K562 (cell line): ENCODE measurements around the gene ZFYVE21. TPM values are rescaled to one million over a fixed set of nuclear protein-coding genes. Genes with fewer than 3 reads are reported as not detected.

Experiments
- ATAC-seq: fragments of 200-7000 bp; cut with Tn5 transposase; 3 replicates; pipeline ENCODE4 v1.9.1; 2020; ENCODE audit warnings: moderate library complexity
- BruUV-seq: library from RNA; stranded (reverse); fragments of 400-500 nt; replicated peaks from 2 replicates; lab custom pipeline; 2021; lab: Mats Ljungman, UMichigan
- CTCF ChIA-PET: fragments of 300-600 bp; formaldehyde crosslinking; extraction: SDS; loops from one replicate; lab custom pipeline; 2021; ENCODE audit warnings: low intra/inter-chr PET ratio; lab: Yijun Ruan, JAX
- POLR2A ChIA-PET: fragments of 300-600, 350-650 bp; sonication (Branson Sonifier 250); formaldehyde crosslinking; extraction: SDS; loops from one replicate; lab custom pipeline; 2021; ENCODE audit warnings: antibody characterized with exemption, inconsistent platforms; lab: Yijun Ruan, JAX
- DNase-seq, 4 experiments: peaks; one replicate each; pipeline versions ENCODE4 v3.0.0 to v3.0.0-alpha.2; 2011 to 2018; ENCODE audit warnings: low spot score in 3 of 4, mixed read lengths in 3 of 4; ENCODE audit errors: extremely low read depth in 1 of 4
- FAIRE-seq: peaks from 2 replicates; lab custom pipeline; 2011; peaks lifted over from hg19 to GRCh38; lab: Jason Lieb, UNC
- H2AFZ ChIP-seq: 2 replicates; pipeline ENCODE4 v1.6.0; 2011; ENCODE audit warnings: low read depth, low read length, control low read depth, inconsistent platforms
- H3K27ac ChIP-seq: fragments of 200-600 bp; 3 replicates; pipeline ENCODE4 v1.8.0; 2011; ENCODE audit warnings: low read depth, mild to moderate bottlenecking, control low read depth, inconsistent platforms, low read length, moderate library complexity, mixed read lengths; ENCODE audit errors: extremely low read depth
- H3K27me3 ChIP-seq, 2 experiments: fragments of 300-600 bp in 1 of 2; 2 replicates in 1 of 2; 3 replicates in 1 of 2; pipeline versions ENCODE4 v1.6.0 to v1.8.0; 2011; ENCODE audit warnings: inconsistent platforms in 2 of 2, low read length in 2 of 2, mild to moderate bottlenecking in 1 of 2, mixed read lengths in 1 of 2, moderate library complexity in 1 of 2; ENCODE audit not compliant: control insufficient read depth in 2 of 2, insufficient read depth in 2 of 2
- H3K36me3 ChIP-seq: fragments of 300-600 bp; 3 replicates; pipeline ENCODE4 v1.8.0; 2011; ENCODE audit warnings: mild to moderate bottlenecking, low read length, inconsistent platforms; ENCODE audit not compliant: control insufficient read depth, insufficient read depth
- H3K4me1 ChIP-seq, 2 experiments: fragments of 200-600 bp in 1 of 2; replicated peaks in 1 of 2; 2 replicates in 1 of 2; 3 replicates in 1 of 2; pipeline versions ENCODE4 v1.5.1 to v1.8.0; 2011; ENCODE audit warnings: inconsistent platforms in 2 of 2, low read length in 2 of 2, mild to moderate bottlenecking in 1 of 2, mixed read lengths in 1 of 2, moderate library complexity in 1 of 2; ENCODE audit not compliant: control insufficient read depth in 2 of 2, insufficient read depth in 2 of 2
- H3K4me2 ChIP-seq: 2 replicates; pipeline ENCODE4 v1.6.1; 2011; ENCODE audit warnings: low read length, control low read depth, inconsistent platforms, mixed read lengths; ENCODE audit not compliant: insufficient read depth
- H3K4me3 ChIP-seq: fragments of 200-600 bp; sonication (generic), shearing (Covaris generic); 2 replicates; pipeline ENCODE4 v1.5.1; 2016; ENCODE audit warnings: control low read depth, inconsistent platforms
- H3K79me2 ChIP-seq: fragments of 200-600 bp; 3 replicates; pipeline ENCODE4 v1.8.0; 2011; ENCODE audit warnings: low read length, inconsistent platforms; ENCODE audit not compliant: control insufficient read depth, insufficient read depth
- H3K9ac ChIP-seq, 2 experiments: 2 replicates each; pipeline versions ENCODE4 v1.6.0 to v1.6.1; 2011; ENCODE audit warnings: low read depth in 2 of 2, low read length in 2 of 2, control low read depth in 1 of 2, inconsistent platforms in 1 of 2, mild to moderate bottlenecking in 1 of 2, mixed read lengths in 1 of 2; ENCODE audit not compliant: insufficient read depth in 1 of 2
- H3K9me1 ChIP-seq: one replicate; pipeline ENCODE4 v1.6.0; 2011; ENCODE audit warnings: inconsistent platforms, mild to moderate bottlenecking, low read length, moderate library complexity; ENCODE audit not compliant: control insufficient read depth, insufficient read depth
- H3K9me3 ChIP-seq: replicated peaks from 2 replicates; pipeline ENCODE4 v1.5.1; 2011; ENCODE audit warnings: low read depth, low read length, inconsistent platforms; ENCODE audit not compliant: control insufficient read depth, insufficient read depth
- H4K20me1 ChIP-seq: replicated peaks from 2 replicates; pipeline ENCODE4 v1.6.1; 2011; ENCODE audit warnings: low read length, inconsistent platforms, mixed read lengths; ENCODE audit not compliant: control insufficient read depth, insufficient read depth
- BRD9 ChIP-seq: fragments of 450-650 bp; IDR thresholded peaks from 2 replicates; pipeline ENCODE4 v1.6.1; 2018; ENCODE audit warnings: low read depth; ENCODE audit not compliant: partially characterized antibody
- BRF2 ChIP-seq: IDR thresholded peaks from 3 replicates; pipeline ENCODE4 v1.6.1; 2011; ENCODE audit warnings: borderline replicate concordance, mild to moderate bottlenecking; ENCODE audit not compliant: insufficient read length, insufficient read depth
- CC2D1A ChIP-seq: fragments of 450-650 bp; IDR thresholded peaks from 2 replicates; pipeline ENCODE4 v1.6.1; 2017; ENCODE audit warnings: mild to moderate bottlenecking
- HCFC1 ChIP-seq: IDR thresholded peaks from 2 replicates; pipeline ENCODE4 v1.6.1; 2012; ENCODE audit warnings: low read depth, low read length, improper control_type of control experiment
- HDAC1 ChIP-seq, 2 experiments: fragments of 450-650 bp; IDR thresholded peaks; 2 replicates each; pipeline ENCODE4 v1.6.1; 2016 to 2017; ENCODE audit warnings: inconsistent platforms in 1 of 2, mild to moderate bottlenecking in 1 of 2, moderate library complexity in 1 of 2
- HMBOX1 ChIP-seq: sonication (generic); IDR thresholded peaks from 2 replicates; pipeline ENCODE4 v1.6.1; 2016
- PCBP2 ChIP-seq: fragments of 200-400 bp; formaldehyde crosslinking; IDR thresholded peaks from 2 replicates; pipeline ENCODE4 v1.6.1; 2018; ENCODE audit warnings: low read length, low read depth, mild to moderate bottlenecking, moderate library complexity; ENCODE audit not compliant: poor library complexity, severe bottlenecking
- RFX5 ChIP-seq: IDR thresholded peaks from 2 replicates; pipeline ENCODE4 v1.6.1; 2011; ENCODE audit warnings: low read depth, mild to moderate bottlenecking, improper control_type of control experiment, low read length
- SIN3B ChIP-seq: fragments of 450-650 bp; IDR thresholded peaks from 2 replicates; pipeline ENCODE4 v1.6.1; 2017; ENCODE audit warnings: low read depth, mild to moderate bottlenecking, moderate library complexity
- SMAD2 ChIP-seq: fragments of 150-350 bp; IDR thresholded peaks from 2 replicates; pipeline ENCODE4 v1.6.1; 2014; ENCODE audit warnings: low read depth, mild to moderate bottlenecking, low read length
- XRCC3 ChIP-seq: fragments of 450-650 bp; IDR thresholded peaks from 2 replicates; pipeline ENCODE4 v1.6.1; 2017; ENCODE audit warnings: mild to moderate bottlenecking, moderate library complexity
- ZNF24 ChIP-seq: fragments of 450-650 bp; IDR thresholded peaks from 2 replicates; pipeline ENCODE4 v1.6.1; 2016
- ZNF347 ChIP-seq: fragments of 450-650 bp; formaldehyde crosslinking; IDR thresholded peaks from 2 replicates; pipeline ENCODE4 v1.4.0; 2020; ENCODE audit warnings: low read depth, mild to moderate bottlenecking, moderate library complexity
- ZNF511 ChIP-seq: sonication (generic); formaldehyde crosslinking; IDR thresholded peaks from 2 replicates; pipeline ENCODE4 v1.8.0; 2022; ENCODE audit warnings: mild to moderate bottlenecking, missing genetic modification reagents
- ZNF740 ChIP-seq, 3 experiments: fragments of 200-800 bp in 1 of 3; sonication (Bioruptor generic) in 1 of 3; sonication (generic) in 1 of 3; formaldehyde crosslinking in 1 of 3; IDR thresholded peaks; 2 replicates each; pipeline versions ENCODE4 v1.6.1 to v1.8.0; 2016 to 2022; ENCODE audit warnings: mild to moderate bottlenecking in 2 of 3, missing compliant biosample characterization in 2 of 3, missing genetic modification characterization in 2 of 3, missing genetic modification reagents in 1 of 3
- ZNF785 ChIP-seq: fragments of 250-450 bp; sonication (Bioruptor Pico); IDR thresholded peaks from 2 replicates; pipeline ENCODE4 v1.4.0; 2020; ENCODE audit warnings: mild to moderate bottlenecking
- WGBS: fragments of 100-300 bp; shearing (Covaris generic); methylation state at CpG from one replicate; pipeline ENCODE4 v1.1.6; 2016; ENCODE audit warnings: low coverage, mixed read lengths; ENCODE audit not compliant: insufficient coverage; ENCODE audit errors: missing lambda C conversion rate; 5-methylcytosine and 5-hydroxymethylcytosine counted together
- in situ Hi-C: fragments of 300-500 bp; cut with MboI; formaldehyde crosslinking; loops from 4 replicates; pipeline ENCODE4 v1.15.0; 2018; ENCODE audit warnings: inconsistent platforms, mixed read lengths
- intact Hi-C: fragments of 100-400 bp; cut with micrococcal nuclease; formaldehyde crosslinking; loops from 2 replicates; pipeline ENCODE4 v1.14.2; 2022
- polyA plus RNA-seq, 8 experiments: library from polyadenylated mRNA; depleted of rRNA in 4 of 8; stranded (reverse) in 5 of 8; unstranded in 3 of 8; fragments of >200 nt; fragmentation: Nextera tagmentation in 2 of 8; fragmentation: Illumina TruSeq in 1 of 8; extraction: Ambion mirVana in 2 of 8; extraction: Trizol in 1 of 8; gene quantifications; 2 replicates each; pipeline versions ENCODE4 v1.2.1 to v1.2.3, GENCODE V29; 2011 to 2014; ENCODE audit warnings: inconsistent platforms in 1 of 8, missing spikeins in 1 of 8
- total RNA-seq, 7 experiments: library from RNA; depleted of rRNA in 6 of 7; stranded (reverse); fragments of >200 nt in 6 of 7; fragmentation: Illumina TruSeq in 2 of 7; extraction: Trizol in 2 of 7; gene quantifications; 2 replicates each; pipeline versions ENCODE4 v1.2.1 to v1.2.3, GENCODE V29; 2011 to 2021; ENCODE audit warnings: low replicate concordance in 1 of 7

ZFYVE21 gene
- total and polyA plus RNA-seq, 9 of the 15 experiments (the other 6 are each of a cell fraction or from before 2014, with no cell fraction given) = 0.90 to 23.1 (median 15.6) TPM

- TF ChIP-seq HMBOX1 = no peak
- TF ChIP-seq HCFC1 = no peak
- TF ChIP-seq ZNF511 (CRISPR knock-in tag) = no peak
Measured at GRCh38 chr14:103738166-103738565, 22.6 kb downstream of the ZFYVE21 start (continued).

GRCh38 chr14:103738701-103739451 is 23.3 kb downstream of the ZFYVE21 start:
- ATAC-seq (no peak), DNase-seq (no peak), FAIRE-seq (no peak)
- 27% methylated on average over 28 of the region's 34 CpGs for WGBS
- CTCF ChIA-PET = no interaction called here
- intact Hi-C loops = no loop called here
- no peak overlapping the region; a peak in 1 of 4 replicates for H3K9ac ChIP-seq
- POLR2A ChIA-PET = interaction anchor here (0.6 to 1.6 kb wide), 2 partner anchors 14 to 16 kb away, joined by 3 read pairs; no protein-coding TSS in a partner anchor
- in situ Hi-C loops = no loop called here
- peaks cover 0 to 19% of the 10 kb centered on the region in 2 experiments; a peak in 2 of 5 replicates for H3K27me3 ChIP-seq
- no peak overlapping the region for H3K4me2 ChIP-seq
- BruUV-seq = no TSS peak
- no peaks in the 10 kb centered on the region for H3K9me3 ChIP-seq
- H3K9me1 ChIP-seq = no peaks in the 10 kb centered on the region
- peaks cover 2% of the 10 kb centered on the region; the same call in 1 of the 3 replicates for H3K36me3 ChIP-seq
- H2AFZ ChIP-seq = no peak overlapping the region
- H4K20me1 ChIP-seq = no peaks in the 10 kb centered on the region
- no peak overlapping the region for H3K4me3 ChIP-seq
- peaks cover 0 to 10% of the 10 kb centered on the region in 2 experiments; a peak in 3 of 5 replicates for H3K4me1 ChIP-seq
- no peak overlapping the region for H3K27ac ChIP-seq
- no peaks in the 10 kb centered on the region for H3K79me2 ChIP-seq
- TF ChIP-seq ZNF785 = no peak
- no peak for TF ChIP-seq XRCC3
- TF ChIP-seq PCBP2 = no peak
- TF ChIP-seq RFX5 = no peak
- TF ChIP-seq ZNF740 (CRISPR knock-in tag; IDR thresholded peaks at IDR 0.05) = no peak
- no peak for TF ChIP-seq ZNF740 (tag; IDR thresholded peaks at IDR 0.05)
- TF ChIP-seq CC2D1A = no peak
- no peak for TF ChIP-seq BRD9
- TF ChIP-seq ZNF24 = no peak
- TF ChIP-seq SIN3B = no peak
- TF ChIP-seq HDAC1 (IDR thresholded peaks at IDR 0.05) = no peak
- no peak for TF ChIP-seq SMAD2
- TF ChIP-seq BRF2 = no peak
- no peak for TF ChIP-seq ZNF347 (CRISPR knock-in tag)
